HL-60 (cell line): ENCODE data around the gene CHL1.

Experiments used
- DNase-seq, 2 experiments: peaks; one replicate each; pipeline ENCODE4 v3.0.0-alpha.2; 2010 to 2020; ENCODE audit warnings: low read depth in 1 of 2, low spot score in 1 of 2
- H3K27ac ChIP-seq: fragments of 250-450 bp; sonication (Bioruptor Pico); replicated peaks from 2 replicates; pipeline ENCODE4 v1.5.1; 2020; ENCODE audit warnings: mild to moderate bottlenecking, moderate library complexity
- H3K27me3 ChIP-seq: fragments of 250-450 bp; sonication (Bioruptor Pico); 2 replicates; pipeline ENCODE4 v1.5.1; 2021; ENCODE audit warnings: mild to moderate bottlenecking, moderate library complexity; ENCODE audit not compliant: insufficient read depth, poor library complexity, severe bottlenecking
- H3K4me3 ChIP-seq: replicated peaks from 2 replicates; pipeline ENCODE4 v1.5.1; 2011; ENCODE audit warnings: mild to moderate bottlenecking, control low read depth, low read length; ENCODE audit not compliant: insufficient read depth
- CTCF ChIP-seq: IDR thresholded peaks from one replicate; pipeline ENCODE4 v1.5.1; 2011; ENCODE audit warnings: low read length, control low read depth, inconsistent platforms; ENCODE audit not compliant: insufficient read depth
- GABPA ChIP-seq: IDR thresholded peaks from 2 replicates; pipeline ENCODE4 v1.6.1; 2012; ENCODE audit warnings: low read depth
- POLR2AphosphoS5 ChIP-seq: IDR thresholded peaks from 2 replicates; pipeline ENCODE4 v1.6.1; 2012; ENCODE audit warnings: low read depth
- REST ChIP-seq: IDR thresholded peaks from 2 replicates; pipeline ENCODE4 v1.6.1; 2012; ENCODE audit warnings: low read depth; ENCODE audit not compliant: insufficient replicate concordance
- SPI1 ChIP-seq: IDR thresholded peaks from 2 replicates; pipeline ENCODE4 v1.6.1; 2012; ENCODE audit warnings: low read depth, mild to moderate bottlenecking, borderline replicate concordance

Gene CHL1

GRCh38 chr3:244041-244440 is 47.5 kb downstream of the CHL1 start:
- Histone ChIP-seq H3K27ac (no peak overlapping the region), H3K27me3 (no peaks in the 10 kb centered on the region), H3K4me3 (no peak overlapping the region)
- no peak for TF ChIP-seq GABPA
- no peak for TF ChIP-seq POLR2AphosphoS5
- TF ChIP-seq REST = no peak
- no peak for TF ChIP-seq SPI1
- TF ChIP-seq CTCF = no peak
- DNase-seq = no peak

- TF ChIP-seq GABPA = no peak
- no peak for TF ChIP-seq REST
- TF ChIP-seq SPI1 = no peak
- no peak for TF ChIP-seq CTCF
- TF ChIP-seq POLR2AphosphoS5 = no peak
- Histone ChIP-seq H3K27ac (no peak overlapping the region), H3K4me3 (no peak overlapping the region), H3K27me3 (no peaks in the 10 kb centered on the region)
- no peak for DNase-seq
These were observed 51.4 kb downstream of the CHL1 start for GRCh38 chr3:247916-248315.

- no peaks in the 10 kb centered on the region for H3K27me3 ChIP-seq
- no peak overlapping the region for H3K4me3 ChIP-seq
- no peak overlapping the region for H3K27ac ChIP-seq
- TF ChIP-seq CTCF (no peak), REST (no peak), POLR2AphosphoS5 (no peak), SPI1 (no peak), GABPA (no peak)
- no peak for DNase-seq
These were observed 52.4 kb downstream of the CHL1 start for GRCh38 chr3:248864-249520.
